ENCODE measurements around the gene ESRRA.

ESRRA gene

DNA sequence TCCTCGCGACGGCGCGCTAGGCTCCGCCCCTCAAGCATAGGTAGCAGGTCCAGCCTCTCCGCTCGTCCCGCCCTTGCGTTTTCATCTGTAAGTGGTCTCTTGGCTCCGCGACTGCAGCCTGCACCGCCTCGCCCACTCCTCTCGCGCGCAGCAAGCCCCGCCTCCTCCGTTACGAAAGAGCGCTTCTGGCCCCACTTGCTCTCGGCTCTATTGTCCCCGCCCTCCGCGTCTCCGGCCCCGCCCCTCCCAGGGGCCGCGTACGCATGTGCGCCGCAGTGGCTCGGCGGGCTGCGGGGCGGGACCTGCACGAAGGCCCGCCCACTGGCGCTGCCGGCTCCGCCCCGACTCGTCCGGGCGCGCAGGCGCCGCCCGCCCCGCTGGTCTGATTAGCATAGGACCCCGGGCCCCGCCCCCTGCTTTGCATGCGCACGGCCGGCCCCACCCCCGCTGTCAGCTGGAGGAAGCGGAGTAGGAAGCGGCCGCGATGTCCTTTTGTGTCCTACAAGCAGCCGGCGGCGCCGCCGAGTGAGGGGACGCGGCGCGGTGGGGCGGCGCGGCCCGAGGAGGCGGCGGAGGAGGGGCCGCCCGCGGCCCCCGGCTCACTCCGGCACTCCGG is at the start of gene ESRRA:
ESRRA (plus strand) TSS at position 450 of the 616 bp plus-strand sequence. CDS start 1,656 bp downstream, outside the sequence.
- DNase-seq (ENCODE audit: low read depth) = peak; percentile 99

DNA sequence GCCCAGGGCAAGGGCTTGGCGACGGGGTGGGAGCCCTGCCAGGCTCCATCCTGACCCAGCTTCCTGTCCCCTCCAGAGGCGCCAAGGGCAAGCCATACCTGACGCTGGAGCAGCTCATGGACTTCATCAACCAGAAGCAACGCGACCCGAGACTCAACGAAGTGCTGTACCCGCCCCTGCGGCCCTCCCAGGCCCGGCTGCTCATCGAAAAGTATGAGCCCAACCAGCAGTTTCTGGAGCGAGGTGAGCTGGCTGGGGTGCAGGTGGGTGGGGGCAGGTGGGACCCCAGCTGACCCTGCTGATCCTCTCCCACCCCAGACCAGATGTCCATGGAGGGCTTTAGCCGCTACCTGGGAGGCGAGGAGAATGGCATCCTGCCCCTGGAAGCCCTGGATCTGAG is 49.0 kb upstream of the ESRRA start:
- DNase-seq (ENCODE audit: low read depth) = no peak

DNA sequence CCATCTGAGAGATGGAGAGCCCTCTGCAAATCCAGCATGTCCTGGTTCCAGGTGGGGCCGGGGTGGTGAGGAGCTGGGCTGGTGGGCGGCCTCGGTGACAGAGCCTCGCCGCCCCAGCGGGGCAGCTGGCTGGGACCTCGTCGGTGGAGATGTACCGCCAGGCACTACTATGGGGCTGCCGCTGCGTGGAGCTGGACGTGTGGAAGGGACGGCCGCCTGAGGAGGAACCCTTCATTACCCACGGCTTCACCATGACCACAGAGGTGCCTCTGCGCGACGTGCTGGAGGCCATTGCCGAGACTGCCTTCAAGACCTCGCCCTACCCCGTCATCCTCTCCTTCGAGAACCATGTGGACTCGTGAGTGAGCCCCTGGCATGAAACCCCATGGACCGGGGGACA is 47.0 kb upstream of the ESRRA start:
- DNase-seq (ENCODE audit: low read depth) = no peak

DNA sequence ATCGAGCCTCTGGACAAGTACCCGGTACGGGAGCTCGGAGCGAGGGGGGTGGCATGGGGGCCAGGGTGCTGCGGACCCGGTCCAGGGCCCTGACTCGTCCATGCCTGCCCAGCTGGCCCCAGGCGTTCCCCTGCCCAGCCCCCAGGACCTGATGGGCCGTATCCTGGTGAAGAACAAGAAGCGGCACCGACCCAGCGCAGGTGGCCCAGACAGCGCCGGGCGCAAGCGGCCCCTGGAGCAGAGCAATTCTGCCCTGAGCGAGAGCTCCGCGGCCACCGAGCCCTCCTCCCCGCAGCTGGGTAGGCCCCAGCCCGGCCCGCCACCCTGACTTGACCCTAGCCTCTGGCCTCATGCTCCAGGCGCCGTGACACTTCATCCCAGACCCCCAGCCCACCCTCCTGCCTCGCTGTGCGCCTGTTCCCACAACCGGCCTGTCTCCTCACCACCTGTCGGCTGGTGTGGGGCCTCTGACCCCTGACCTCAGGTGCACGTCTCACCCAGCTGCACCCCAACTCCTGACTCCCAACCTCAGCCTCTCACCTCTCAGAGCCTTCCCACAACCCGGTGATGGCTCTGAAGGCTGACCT is 46.3 kb upstream of the ESRRA start:
- no peak for DNase-seq (ENCODE audit: low read depth)

DNA sequence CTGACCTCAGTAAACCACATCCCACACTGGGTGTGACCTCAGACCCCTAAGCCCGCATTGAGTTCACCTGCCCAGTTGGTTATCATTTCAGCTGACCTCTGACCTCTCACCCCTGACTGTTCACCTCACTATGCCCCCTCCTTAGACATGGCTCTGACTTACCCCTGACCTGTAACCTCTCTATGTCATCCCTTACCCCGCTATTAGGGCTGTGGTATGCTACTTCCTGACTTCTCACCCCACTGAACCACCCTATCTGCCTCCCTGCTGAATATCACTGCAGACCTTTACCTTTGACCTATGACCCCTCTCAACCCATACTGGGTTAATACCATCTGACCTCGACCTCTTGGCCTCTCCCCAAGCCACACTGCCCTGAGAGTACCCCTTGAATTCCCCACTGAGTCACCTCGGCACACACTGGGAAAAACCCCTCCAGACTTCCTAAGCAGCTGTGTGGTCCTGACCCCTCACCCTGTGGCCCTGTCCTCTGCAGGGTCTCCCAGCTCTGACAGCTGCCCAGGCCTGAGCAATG is 45.7 kb upstream of the ESRRA start:
- DNase-seq (ENCODE audit: low read depth) = no peak

DNA sequence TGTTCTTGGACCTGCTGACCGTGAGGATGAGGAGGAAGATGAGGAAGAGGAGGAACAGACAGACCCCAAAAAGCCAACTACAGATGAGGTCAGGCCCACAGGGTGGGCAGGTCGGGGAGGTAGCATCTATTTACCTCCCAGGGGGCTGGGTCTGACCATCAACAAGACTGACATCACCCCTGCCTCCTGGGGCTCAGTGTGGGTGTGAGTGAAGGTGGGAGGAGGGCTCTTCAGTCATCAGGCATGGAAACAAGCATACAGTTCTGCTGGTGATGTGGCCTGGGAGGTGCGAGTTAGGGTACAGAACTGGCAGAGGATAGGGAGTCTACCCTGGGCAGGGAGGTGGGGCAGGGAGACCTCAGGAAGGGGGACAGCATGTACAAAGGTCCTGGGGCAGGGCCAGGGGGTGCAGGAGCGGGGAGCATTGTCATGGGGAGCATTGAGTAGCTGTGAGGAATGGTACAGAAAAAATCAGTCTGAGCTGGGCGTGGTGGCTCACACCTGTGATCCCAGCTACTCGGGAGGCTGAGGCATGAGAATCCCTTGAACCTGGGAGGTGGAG is 45.1 kb upstream of the ESRRA start:
- DNase-seq (ENCODE audit: low read depth) = no peak

DNA sequence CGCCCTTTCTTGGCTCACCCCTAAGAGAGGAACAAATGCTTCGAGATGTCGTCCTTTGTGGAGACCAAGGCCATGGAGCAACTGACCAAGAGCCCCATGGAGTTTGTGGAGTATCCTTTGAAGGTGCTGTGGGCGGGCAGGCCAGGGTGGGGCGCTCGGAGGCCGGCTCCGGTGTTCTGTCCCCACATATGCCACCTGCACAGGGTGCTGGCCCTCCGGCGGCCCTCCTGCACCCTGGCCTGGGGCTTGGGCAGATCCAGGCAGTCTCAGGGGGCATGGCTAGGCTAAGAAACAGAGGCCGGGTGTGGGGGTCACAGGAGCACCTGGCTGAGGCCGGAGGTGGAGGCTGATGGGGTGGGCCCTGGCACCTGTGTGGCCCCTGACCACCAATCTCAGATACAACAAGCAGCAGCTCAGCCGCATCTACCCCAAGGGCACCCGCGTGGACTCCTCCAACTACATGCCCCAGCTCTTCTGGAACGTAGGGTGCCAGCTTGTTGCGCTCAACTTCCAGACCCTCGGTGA is 43.7 kb upstream of the ESRRA start:
- no peak for DNase-seq (ENCODE audit: low read depth)

DNA sequence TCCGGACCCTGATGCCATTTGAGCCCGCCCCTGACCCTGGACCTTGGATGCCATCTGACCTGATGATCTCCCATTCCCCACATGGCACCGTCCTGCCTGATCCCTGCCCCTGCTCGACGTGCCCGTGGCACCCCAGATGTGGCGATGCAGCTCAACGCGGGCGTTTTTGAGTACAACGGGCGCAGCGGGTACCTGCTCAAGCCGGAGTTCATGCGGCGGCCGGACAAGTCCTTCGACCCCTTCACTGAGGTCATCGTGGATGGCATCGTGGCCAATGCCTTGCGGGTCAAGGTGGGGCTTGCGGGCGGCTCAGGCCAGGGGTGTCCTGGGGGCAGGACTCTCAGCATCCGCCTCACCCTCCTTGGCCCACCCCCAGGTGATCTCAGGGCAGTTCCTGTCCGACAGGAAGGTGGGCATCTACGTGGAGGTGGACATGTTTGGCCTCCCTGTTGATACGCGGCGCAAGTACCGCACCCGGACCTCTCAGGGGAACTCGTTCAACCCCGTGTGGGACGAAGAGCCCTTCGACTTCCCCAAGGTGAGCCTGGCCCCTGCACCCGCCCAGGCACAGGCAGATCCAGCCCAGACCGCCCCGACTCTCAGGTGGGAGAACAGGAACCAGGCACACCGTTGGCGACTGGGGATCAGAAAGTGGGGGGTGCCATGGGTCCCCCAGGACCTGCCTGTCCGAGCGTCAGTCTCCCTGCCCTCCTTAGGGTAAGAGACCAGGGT is 42.9 kb upstream of the ESRRA start:
- no peak for DNase-seq (ENCODE audit: low read depth)

DNA sequence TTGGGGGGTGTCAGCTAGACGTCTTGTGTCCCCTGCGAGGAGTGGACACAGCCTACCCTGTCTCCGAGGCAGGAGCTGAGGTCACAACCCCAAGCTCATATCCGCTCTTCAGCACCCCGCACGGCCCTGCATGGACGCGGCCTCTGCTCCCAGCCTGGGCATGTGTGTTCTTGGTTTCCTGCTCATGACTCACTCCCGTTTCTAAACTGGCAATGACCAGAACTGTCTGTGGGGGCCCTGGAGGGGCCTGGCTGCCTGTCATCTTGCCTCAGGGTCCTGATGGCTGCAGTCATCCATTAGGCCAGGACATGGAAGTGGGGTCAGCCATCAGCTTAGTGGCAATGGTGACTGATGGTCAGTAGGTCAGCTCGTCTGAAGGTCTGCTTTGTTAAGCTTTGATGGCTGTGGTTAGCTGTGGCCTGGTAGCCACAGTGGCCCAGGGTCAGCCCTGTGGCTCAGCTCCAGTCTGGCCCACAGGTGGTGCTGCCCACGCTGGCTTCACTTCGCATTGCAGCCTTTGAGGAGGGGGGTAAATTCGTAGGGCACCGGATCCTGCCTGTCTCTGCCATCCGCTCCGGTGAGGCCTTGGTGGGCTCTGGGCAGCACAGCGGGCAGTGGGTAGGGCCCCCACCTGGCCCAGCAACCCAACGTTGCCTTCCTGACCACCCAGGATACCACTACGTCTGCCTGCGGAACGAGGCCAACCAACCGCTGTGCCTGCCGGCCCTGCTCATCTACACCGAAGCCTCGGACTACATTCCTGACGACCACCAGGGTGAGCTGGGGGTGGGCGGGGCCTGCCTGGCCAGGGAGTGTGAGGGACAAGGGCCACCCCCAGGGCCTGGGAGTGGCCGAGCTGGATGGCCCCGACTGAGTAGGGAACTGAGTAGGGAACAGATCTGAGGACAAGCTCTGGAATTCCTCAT is 42.0 kb upstream of the ESRRA start:
- no peak for DNase-seq (ENCODE audit: low read depth)

DNA sequence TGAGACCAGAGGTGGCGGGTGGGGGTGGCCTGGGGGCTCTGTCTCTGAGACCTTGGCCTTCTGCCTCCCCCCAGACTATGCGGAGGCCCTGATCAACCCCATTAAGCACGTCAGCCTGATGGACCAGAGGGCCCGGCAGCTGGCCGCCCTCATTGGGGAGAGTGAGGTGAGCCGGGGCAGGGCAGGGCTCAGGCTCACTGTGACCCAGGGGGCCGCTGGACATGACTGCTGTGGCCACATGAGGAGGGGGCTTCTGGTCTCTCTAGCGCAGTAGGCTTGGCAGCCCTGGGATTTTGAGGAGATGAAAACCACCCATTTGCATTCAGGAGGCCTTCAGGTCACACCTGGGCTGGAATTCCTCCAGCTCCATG is 41.4 kb upstream of the ESRRA start:
- DNase-seq (ENCODE audit: low read depth) = no peak

DNA sequence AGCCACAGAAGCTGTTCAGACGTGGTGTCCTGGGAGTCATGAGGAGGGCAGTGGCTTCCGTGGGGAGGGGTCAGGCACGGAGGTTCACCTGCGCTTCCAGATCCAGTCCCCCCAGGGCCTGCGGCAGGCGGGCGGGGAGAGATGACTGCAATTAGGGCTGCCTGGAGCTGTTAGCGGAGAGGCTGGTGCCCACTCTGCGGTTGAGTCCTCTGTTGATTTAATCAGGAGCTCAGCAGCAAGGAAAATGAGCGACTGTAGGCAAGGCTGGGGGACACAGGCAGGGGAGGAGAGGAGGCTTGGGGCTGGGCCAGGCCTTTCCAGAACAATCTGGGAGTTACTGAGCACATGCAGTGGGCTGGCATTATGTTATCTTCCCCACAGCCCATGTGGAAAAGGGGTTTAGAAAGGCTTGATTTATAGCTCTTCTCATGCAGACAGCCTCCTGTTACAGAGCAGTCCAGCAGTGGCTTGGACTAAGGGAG is 40.9 kb upstream of the ESRRA start:
- DNase-seq (ENCODE audit: low read depth) = no peak

DNA sequence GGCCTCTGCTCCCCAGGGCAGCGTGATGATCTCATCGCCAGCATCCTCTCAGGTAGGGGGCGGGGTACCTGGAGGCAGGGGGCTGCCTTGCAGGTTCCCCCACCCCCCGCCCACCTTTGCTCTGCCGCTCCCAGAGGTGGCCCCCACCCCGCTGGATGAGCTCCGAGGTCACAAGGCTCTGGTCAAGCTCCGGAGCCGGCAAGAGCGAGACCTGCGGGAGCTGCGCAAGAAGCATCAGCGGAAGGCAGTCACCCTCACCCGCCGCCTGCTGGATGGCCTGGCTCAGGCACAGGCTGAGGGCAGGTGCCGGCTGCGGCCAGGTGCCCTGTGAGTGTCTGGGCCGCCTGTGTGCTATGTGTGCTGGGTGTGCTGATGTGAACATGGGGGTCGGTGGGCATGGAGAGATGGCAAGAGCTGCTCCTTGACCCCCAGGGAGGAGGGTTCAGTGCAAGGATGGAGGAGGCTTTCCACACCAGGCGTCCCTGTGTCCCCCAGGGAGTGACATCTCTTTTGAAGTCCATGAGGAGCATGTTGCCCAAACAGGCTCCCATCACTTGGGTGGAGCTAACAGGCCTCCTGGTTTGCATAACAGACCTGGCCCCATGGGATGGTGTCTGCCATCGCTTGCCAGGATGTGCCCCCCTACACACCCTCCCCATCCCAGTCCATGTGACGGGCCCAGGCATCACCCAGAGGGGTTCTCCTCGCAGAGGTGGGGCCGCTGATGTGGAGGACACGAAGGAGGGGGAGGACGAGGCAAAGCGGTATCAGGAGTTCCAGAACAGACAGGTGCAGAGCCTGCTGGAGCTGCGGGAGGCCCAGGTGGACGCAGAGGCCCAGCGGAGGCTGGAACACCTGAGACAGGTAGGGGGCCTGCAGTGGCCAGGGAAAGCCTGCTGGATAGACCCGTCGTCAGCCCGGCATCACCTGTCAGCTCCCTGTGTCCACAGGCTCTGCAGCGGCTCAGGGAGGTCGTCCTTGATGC is 39.9 kb upstream of the ESRRA start:
- DNase-seq (ENCODE audit: low read depth) = no peak

DNA sequence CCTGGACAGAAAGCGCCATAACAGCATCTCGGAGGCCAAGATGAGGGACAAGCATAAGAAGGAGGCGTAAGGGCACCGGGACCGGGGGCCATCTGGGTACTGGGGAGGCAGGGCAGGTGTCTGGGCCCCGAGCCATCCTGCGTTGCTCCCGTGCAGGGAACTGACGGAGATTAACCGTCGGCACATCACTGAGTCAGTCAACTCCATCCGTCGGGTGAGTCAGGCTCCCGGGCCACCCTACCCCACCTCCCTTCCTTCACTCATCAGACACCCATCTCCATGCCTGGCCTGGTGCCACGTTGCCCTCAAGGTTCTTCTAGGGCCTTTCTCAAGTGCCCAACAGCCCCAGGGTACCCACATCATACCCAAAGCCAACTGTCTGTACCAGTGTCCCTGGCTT is 39.0 kb upstream of the ESRRA start:
- DNase-seq (ENCODE audit: low read depth) = no peak

DNA sequence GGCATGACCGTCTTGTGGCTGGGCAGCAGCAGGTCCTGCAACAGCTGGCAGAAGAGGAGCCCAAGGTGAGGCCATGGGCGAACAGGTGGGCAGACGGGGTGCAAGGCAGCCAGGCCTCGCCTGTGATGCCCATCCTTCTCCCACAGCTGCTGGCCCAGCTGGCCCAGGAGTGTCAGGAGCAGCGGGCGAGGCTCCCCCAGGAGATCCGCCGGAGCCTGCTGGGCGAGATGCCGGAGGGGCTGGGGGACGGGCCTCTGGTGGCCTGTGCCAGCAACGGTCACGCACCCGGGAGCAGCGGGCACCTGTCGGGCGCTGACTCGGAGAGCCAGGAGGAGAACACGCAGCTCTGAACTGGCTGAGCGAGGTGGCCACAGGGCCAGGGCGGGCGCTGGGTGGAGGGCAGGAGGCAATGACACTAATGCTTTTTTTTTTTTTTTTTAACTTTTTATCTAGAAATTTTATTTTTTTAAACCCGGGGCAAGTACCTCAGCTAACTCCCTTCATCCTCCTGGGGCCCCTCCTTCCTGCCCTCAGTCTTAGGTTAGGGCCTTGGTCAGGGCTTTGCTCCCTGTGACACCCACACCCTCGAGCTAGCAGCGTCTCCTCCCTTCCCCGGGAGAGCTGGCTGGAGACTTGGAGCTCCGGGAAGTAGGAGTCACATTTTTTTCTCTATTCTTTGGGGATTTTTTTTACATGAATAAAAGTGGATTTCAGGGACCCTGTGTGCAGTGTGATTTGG is 37.9 kb upstream of the ESRRA start:
- DNase-seq (ENCODE audit: low read depth) = no peak

DNA sequence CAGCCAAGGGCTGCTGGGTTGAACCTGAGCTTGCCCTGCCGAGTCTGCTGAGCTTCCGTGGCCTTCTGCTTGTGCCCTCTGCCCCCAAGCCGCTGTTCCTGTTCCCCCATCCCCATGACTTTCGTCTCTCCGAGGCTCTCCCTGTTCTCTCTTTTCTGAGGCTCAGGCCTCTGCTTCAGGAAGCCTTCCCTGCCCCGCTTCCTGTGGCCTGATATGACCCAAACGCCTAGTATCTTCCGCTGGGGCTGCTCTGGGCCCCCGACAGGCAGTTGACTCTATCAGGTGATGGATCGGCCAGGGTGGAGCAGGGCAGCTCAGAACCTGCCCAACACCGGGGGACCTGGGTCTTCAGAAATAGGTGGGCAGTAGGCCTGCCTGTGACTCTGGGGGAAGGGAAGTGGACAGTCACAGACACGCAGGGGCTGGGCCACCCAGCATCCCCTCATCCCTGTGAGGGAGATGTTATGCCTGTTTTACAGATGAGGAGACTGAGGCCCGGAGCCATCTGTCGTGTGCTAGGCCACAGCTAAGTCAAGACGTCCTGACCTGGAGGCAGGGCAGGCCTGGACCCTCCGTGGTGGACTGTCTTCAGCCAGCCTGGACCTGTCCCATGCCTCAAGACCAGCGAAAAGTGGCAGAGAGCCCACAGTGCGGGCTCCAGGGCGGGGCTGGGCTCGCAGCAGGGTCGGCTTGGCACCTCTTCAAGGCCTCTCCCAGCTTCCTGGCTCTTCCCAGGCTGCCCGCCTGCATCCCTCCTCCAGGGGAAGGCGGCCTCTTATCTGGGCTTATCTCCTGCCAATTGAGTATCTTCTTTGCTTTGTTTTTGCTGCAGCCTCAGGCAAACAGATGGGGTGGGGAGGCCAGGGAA is 37.1 kb upstream of the ESRRA start:
- no peak for DNase-seq (ENCODE audit: low read depth)

DNA sequence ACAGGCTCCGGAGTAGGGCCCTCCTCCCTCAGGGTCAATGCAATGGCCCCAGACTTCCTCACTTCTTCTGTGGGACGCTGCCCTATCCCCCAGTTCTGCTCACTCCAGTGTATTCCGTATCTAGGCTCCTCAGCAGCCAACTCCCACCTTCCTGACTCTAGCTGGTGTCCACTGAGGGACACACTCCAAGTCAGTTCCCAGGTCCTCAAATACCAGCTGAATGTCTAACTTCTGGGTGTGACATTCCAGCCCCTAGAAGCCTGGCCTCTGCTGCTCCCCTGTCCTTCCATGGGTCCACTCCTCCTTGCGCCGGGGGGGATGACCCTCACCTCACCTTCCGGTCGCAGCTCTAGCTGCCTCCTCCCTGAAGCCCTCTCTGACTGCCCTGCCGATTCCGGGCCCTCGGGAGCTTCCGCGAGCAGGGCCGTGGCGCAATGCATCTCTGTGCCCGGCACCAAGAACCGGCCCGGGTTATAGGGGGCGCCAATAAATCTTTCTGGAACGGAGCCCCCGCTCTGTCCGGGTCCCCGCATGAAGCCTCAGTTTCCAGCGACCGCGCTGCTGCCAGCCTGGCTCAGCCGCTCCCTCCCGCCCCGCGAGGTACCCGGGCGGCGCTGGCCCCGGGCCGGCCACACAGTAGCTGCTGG is 36.3 kb upstream of the ESRRA start:
- DNase-seq (ENCODE audit: low read depth) = peak; percentile 35

DNA sequence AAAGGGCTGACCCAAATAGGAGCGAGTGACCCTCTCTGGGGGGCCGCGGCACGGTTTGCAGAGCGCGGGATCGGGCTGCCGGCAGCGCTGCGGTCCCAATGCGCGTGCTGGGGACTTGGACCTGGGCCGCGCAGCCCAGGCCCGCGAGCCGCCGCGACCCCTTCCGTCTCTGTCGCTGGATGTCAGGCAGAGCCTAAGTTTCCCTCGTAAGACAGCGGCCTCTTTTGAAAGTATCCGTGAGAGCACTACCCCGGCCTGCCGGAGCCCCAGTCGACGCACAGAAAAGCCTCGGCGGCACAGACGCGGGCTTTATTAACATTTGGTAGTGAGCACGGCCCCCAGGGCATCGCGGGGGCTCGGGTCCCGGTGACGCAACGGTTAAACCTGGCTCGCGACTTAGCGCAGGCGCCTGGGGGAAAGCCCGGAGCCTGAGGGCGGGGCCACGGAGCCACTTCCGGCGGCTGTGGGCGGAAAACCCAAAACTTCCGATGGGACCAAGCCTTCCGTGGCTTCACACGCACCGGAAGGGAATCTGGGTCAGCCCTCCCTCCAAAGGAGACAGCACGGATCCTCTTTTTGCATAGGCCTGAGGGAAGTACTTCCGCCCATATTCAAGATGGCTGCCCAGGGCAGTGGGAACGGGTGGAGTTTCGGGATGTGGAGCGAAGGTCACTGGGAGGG is 35.6 kb upstream of the ESRRA start:
- peak; percentile 97 for DNase-seq (ENCODE audit: low read depth)

All from stimulated activated CD8-positive, alpha-beta memory T cell treated with anti-CD3 and anti-CD28 coated beads, Interleukin-4, amount 100 ng/mL, for 24 hours (primary cell).